Measurements from ENCODE around the gene AIP. TPM values are rescaled to one million over a fixed set of nuclear protein-coding genes. Genes with fewer than 3 reads are reported as not detected.
A peak's percentile ranks its signal among the peaks of the same experiment; 100 is the strongest.
"Not testable (repeated sequence)": the region's sequence is repeated elsewhere in the genome, so short reads cannot be mapped to it uniquely, and the experiment has no call there.

AIP gene
- total and polyA plus RNA-seq, 2 donors (not counting 3 experiments of a cell fraction or from before 2014, with no cell fraction given) = 46.3 to 114 TPM

DNA sequence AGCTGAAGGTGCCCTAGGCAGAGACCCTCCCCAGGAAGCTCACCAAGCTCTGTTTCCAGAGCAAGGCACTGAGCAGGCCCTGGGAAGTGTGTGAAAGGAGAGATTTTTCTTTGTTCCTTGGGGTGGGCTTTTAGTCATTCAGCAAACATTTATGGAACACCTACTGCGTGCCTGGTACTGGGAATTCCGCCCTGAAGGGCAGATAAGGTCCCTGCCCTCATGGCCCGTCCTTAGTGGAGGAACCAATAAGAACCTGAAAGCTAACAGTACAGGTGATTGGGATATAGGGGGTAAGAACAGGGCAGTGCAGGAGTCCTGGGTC, 17.7 kb upstream of the AIP start:
- BruUV-seq (replicated peaks) = no TSS peak
- Histone ChIP-seq H3K36me3 (ENCODE audit: control insufficient read depth in 2 of 2, extremely low read depth in 1 of 2, insufficient read depth in 2 of 2, low read length in 2 of 2) (no peaks in the 10 kb centered on the region), H3K4me3 (replicated peaks in 1 of 3; ENCODE audit: insufficient read depth in 1 of 3, low read depth in 1 of 3, low read length in 3 of 3) (peak overlapping the region; percentile 25 to 64 (median 41)), H3K27me3 (ENCODE audit: control insufficient read depth in 2 of 2, insufficient read depth in 2 of 2, low read length in 2 of 2) (no peaks in the 10 kb centered on the region), H3K9ac (replicated peaks; ENCODE audit: extremely low read depth, insufficient read depth, low read length) (peak overlapping the region; percentile 12), H3K79me2 (ENCODE audit: control insufficient read depth, insufficient read depth, low read length) (no peaks in the 10 kb centered on the region), H3K4me2 (ENCODE audit: insufficient read depth, low read length) (peak overlapping the region; percentile 68), H3K27ac (ENCODE audit: insufficient read depth, low read depth, low read length) (peak overlapping the region; percentile 30), H4K20me1 (replicated peaks; ENCODE audit: control insufficient read depth, extremely low read depth, insufficient read depth, low read length) (no peaks in the 10 kb centered on the region), H3K9me3 (replicated peaks; ENCODE audit: control insufficient read depth, insufficient read depth, low read length) (no peaks in the 10 kb centered on the region), H3K4me1 (ENCODE audit: control insufficient read depth, extremely low read depth, insufficient read depth, low read length) (peaks cover 19% of the 10 kb centered on the region), H3K9me1 (replicated peaks; ENCODE audit: control insufficient read depth, extremely low read depth, insufficient read depth, low read length) (no peaks in the 10 kb centered on the region), H2AFZ (ENCODE audit: low read depth, low read length) (no peak overlapping the region)
- no peak for FAIRE-seq
- dilution Hi-C loops (cut with MboI; ENCODE audit: extremely low pct_ligation_motif_present, low sequenced_read_pairs) = no loop called here
- POLR2A ChIA-PET = no interaction called here
- TF ChIP-seq POLR2A (IDR thresholded peaks at IDR 0.05; ENCODE audit: low read depth, low read length) (peak; percentile 11), MYC (IDR thresholded peaks at IDR 0.05; ENCODE audit: low read depth, low read length) (no peak), GATA2 (IDR thresholded peaks at IDR 0.05; ENCODE audit: insufficient read depth, insufficient read length, low read depth, low read length) (no peak), POLR2AphosphoS5 (IDR thresholded peaks at IDR 0.05; ENCODE audit: insufficient read depth, low read depth, low read length) (no peak), JUN (IDR thresholded peaks at IDR 0.05; ENCODE audit: borderline replicate concordance, insufficient read depth, insufficient read length, low read depth) (no peak), FOS (IDR thresholded peaks at IDR 0.05; ENCODE audit: borderline replicate concordance, insufficient read depth, low read length) (no peak)
- TF ChIP-seq, protein P1, sequence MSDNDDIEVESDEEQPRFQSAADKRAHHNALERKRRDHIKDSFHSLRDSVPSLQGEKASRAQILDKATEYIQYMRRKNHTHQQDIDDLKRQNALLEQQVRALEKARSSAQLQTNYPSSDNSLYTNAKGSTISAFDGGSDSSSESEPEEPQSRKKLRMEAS (IDR thresholded peaks at IDR 0.05; ENCODE audit: insufficient read depth, insufficient read length) = no peak
- TF ChIP-seq, protein P2, sequence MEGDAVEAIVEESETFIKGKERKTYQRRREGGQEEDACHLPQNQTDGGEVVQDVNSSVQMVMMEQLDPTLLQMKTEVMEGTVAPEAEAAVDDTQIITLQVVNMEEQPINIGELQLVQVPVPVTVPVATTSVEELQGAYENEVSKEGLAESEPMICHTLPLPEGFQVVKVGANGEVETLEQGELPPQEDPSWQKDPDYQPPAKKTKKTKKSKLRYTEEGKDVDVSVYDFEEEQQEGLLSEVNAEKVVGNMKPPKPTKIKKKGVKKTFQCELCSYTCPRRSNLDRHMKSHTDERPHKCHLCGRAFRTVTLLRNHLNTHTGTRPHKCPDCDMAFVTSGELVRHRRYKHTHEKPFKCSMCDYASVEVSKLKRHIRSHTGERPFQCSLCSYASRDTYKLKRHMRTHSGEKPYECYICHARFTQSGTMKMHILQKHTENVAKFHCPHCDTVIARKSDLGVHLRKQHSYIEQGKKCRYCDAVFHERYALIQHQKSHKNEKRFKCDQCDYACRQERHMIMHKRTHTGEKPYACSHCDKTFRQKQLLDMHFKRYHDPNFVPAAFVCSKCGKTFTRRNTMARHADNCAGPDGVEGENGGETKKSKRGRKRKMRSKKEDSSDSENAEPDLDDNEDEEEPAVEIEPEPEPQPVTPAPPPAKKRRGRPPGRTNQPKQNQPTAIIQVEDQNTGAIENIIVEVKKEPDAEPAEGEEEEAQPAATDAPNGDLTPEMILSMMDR (IDR thresholded peaks at IDR 0.05; ENCODE audit: extremely low read depth in 1 of 2, insufficient read depth in 1 of 2, low read depth in 1 of 2, low read length in 2 of 2) = no peak
- intact Hi-C loops (cut with micrococcal nuclease) = loop anchor here (2.0 to 5.0 kb wide), 2 partner anchors 44 to 97 kb away; no protein-coding TSS in a partner anchor
- CTCF ChIA-PET = interaction anchor here (0.8 kb wide), 1 partner anchor 63 kb away, joined by 4 read pairs; the partner anchor contains the start of gene PPP1CA
- DNase-seq (ENCODE audit: low read depth, low spot score) = no peak

- intact Hi-C loops (cut with micrococcal nuclease) = loop anchor here (2.0 to 5.0 kb wide), 2 partner anchors 45 to 97 kb away; no protein-coding TSS in a partner anchor
- FAIRE-seq; dilution Hi-C loops (cut with MboI; ENCODE audit: extremely low pct_ligation_motif_present, low sequenced_read_pairs); H3K27me3 ChIP-seq (ENCODE audit: control insufficient read depth in 2 of 2, insufficient read depth in 2 of 2, low read length in 2 of 2); DNase-seq (ENCODE audit: low read depth, low spot score); H3K9me3 ChIP-seq (replicated peaks; ENCODE audit: control insufficient read depth, insufficient read depth, low read length); H3K36me3 ChIP-seq (ENCODE audit: control insufficient read depth in 2 of 2, extremely low read depth in 1 of 2, insufficient read depth in 2 of 2, low read length in 2 of 2); H3K9me1 ChIP-seq (replicated peaks; ENCODE audit: control insufficient read depth, extremely low read depth, insufficient read depth, low read length); H3K79me2 ChIP-seq (ENCODE audit: control insufficient read depth, insufficient read depth, low read length); POLR2A ChIA-PET; H3K4me2 ChIP-seq (ENCODE audit: insufficient read depth, low read length); H3K27ac ChIP-seq (ENCODE audit: insufficient read depth, low read depth, low read length); H4K20me1 ChIP-seq (replicated peaks; ENCODE audit: control insufficient read depth, extremely low read depth, insufficient read depth, low read length); BruUV-seq (replicated peaks); H3K9ac ChIP-seq (replicated peaks; ENCODE audit: extremely low read depth, insufficient read depth, low read length); H3K4me3 ChIP-seq (replicated peaks in 1 of 3; ENCODE audit: insufficient read depth in 1 of 3, low read depth in 1 of 3, low read length in 3 of 3); H2AFZ ChIP-seq (ENCODE audit: low read depth, low read length): not testable (repeated sequence)
- H3K4me1 ChIP-seq (ENCODE audit: control insufficient read depth, extremely low read depth, insufficient read depth, low read length) = peaks cover 19% of the 10 kb centered on the region
- CTCF ChIA-PET = interaction anchor here (0.8 kb wide), 1 partner anchor 64 kb away, joined by 4 read pairs; the partner anchor contains the start of gene PPP1CA
These were observed 17.3 kb upstream of the AIP start for GRCh38 chr11:67465530-67465929.

All from endothelial cell of umbilical vein (primary cell).